ENCODE measurements around the gene FNDC3B.

GRCh38 chr3:172232579-172233212 lies 193.3 kb downstream of the FNDC3B start:
- TF ChIP-seq CTCF (IDR thresholded peaks at IDR 0.05; ENCODE audit: low read depth, low read length) (no peak), POLR2A (IDR thresholded peaks at IDR 0.05; ENCODE audit: extremely low read depth, insufficient read length) (no peak), MYC (IDR thresholded peaks at IDR 0.05; ENCODE audit: low read depth, low read length) (no peak), MAX (IDR thresholded peaks at IDR 0.05; ENCODE audit: low read depth, low read length) (no peak)
